A549 (cell line): Measurements from ENCODE around the gene MYBPHL. TPM values are rescaled to one million over a fixed set of nuclear protein-coding genes. Genes with fewer than 3 reads are reported as not detected.

Experiments
- ATAC-seq, 2 experiments: fragments of 200-7000 bp in 1 of 2; fragments of >200 bp in 1 of 2; cut with Nextera tagmentation in 1 of 2; cut with Tn5 transposase in 1 of 2; 3 replicates each; pipeline versions ENCODE4 v1.8.0 to v1.9.1; 2018 to 2020; ENCODE audit warnings: mild to moderate bottlenecking in 1 of 2, moderate library complexity in 1 of 2
- CTCF ChIA-PET: fragments of 300-600 bp; sonication (Branson Sonifier 250); formaldehyde crosslinking; extraction: SDS; loops from one replicate; lab custom pipeline; 2021; ENCODE audit warnings: antibody characterized with exemption, inconsistent platforms; lab: Yijun Ruan, JAX
- POLR2A ChIA-PET: fragments of 350-600 bp; formaldehyde crosslinking; extraction: SDS; loops from one replicate; lab custom pipeline; 2021; ENCODE audit warnings: antibody characterized with exemption, inconsistent platforms; lab: Yijun Ruan, JAX
- DNase-seq, 2 experiments: peaks; one replicate each; pipeline versions ENCODE4 v3.0.0 to v3.0.0-alpha.2; 2011 to 2016; ENCODE audit warnings: low read depth in 1 of 2, low spot score in 1 of 2
- FAIRE-seq: peaks from 2 replicates; lab custom pipeline; 2011; peaks lifted over from hg19 to GRCh38; lab: Jason Lieb, UNC
- H3K27ac ChIP-seq, 2 experiments: fragments of >200 bp; sonication (Bioruptor Twin); formaldehyde crosslinking; 3 replicates each; pipeline ENCODE4 v1.5.1; 2016 to 2017
- H3K4me1 ChIP-seq: fragments of >200 bp; sonication (Bioruptor Twin); formaldehyde crosslinking; 3 replicates; pipeline ENCODE4 v1.6.1; 2016
- H3K4me2 ChIP-seq: fragments of >200 bp; sonication (Bioruptor Twin); formaldehyde crosslinking; 3 replicates; pipeline ENCODE4 v1.6.1; 2016
- H3K4me3 ChIP-seq: fragments of >200 bp; sonication (Bioruptor Twin); formaldehyde crosslinking; 3 replicates; pipeline ENCODE4 v1.5.1; 2016
- H3K9me3 ChIP-seq: fragments of >200 bp; sonication (Bioruptor Twin); formaldehyde crosslinking; 3 replicates; pipeline ENCODE4 v1.6.1; 2016
- CBX2 ChIP-seq: fragments of 200-600 bp; sonication (generic); IDR thresholded peaks from 2 replicates; pipeline ENCODE4 v1.6.1; 2016; ENCODE audit warnings: low read depth, mild to moderate bottlenecking, borderline replicate concordance
- CBX8 ChIP-seq: fragments of 200-600 bp; sonication (generic); IDR thresholded peaks from 2 replicates; pipeline ENCODE4 v1.6.1; 2016
- CHD2 ChIP-seq: fragments of 150-350 bp; IDR thresholded peaks from 2 replicates; pipeline ENCODE4 v1.6.1; 2014; ENCODE audit warnings: low read length; ENCODE audit not compliant: partially characterized antibody
- CHD4 ChIP-seq: fragments of 200-600 bp; sonication (generic); IDR thresholded peaks from 2 replicates; pipeline ENCODE4 v1.6.1; 2016; ENCODE audit warnings: antibody characterized with exemption, mild to moderate bottlenecking, borderline replicate concordance
- EHF ChIP-seq: fragments of 250-450 bp; sonication (Bioruptor Pico); IDR thresholded peaks from 2 replicates; pipeline ENCODE4 v1.5.0; 2020; ENCODE audit warnings: mild to moderate bottlenecking
- FOSB ChIP-seq: fragments of 250-450 bp; sonication (Bioruptor Pico); IDR thresholded peaks from 2 replicates; pipeline ENCODE4 v1.5.0; 2020; ENCODE audit warnings: mild to moderate bottlenecking, moderate library complexity
- FOSL2 ChIP-seq, 2 experiments: fragments of 450-650 bp in 1 of 2; fragments of >200 bp in 1 of 2; sonication (Bioruptor Twin) in 1 of 2; formaldehyde crosslinking; IDR thresholded peaks; 2 replicates each; pipeline versions ENCODE4 v1.5.0 to v1.6.1; 2016 to 2020; ENCODE audit warnings: mild to moderate bottlenecking in 1 of 2, moderate library complexity in 1 of 2
- HES2 ChIP-seq: fragments of >200 bp; sonication (Bioruptor Twin); formaldehyde crosslinking; IDR thresholded peaks from 2 replicates; pipeline ENCODE4 v1.6.1; 2016
- HMGXB4 ChIP-seq: fragments of 250-450 bp; sonication (Bioruptor Pico); IDR thresholded peaks from 2 replicates; pipeline ENCODE4 v1.5.0; 2021; ENCODE audit warnings: mild to moderate bottlenecking, moderate library complexity, borderline replicate concordance
- HOXA7 ChIP-seq: fragments of 250-450 bp; sonication (Bioruptor Pico); IDR thresholded peaks from 2 replicates; pipeline ENCODE4 v1.5.0; 2020; ENCODE audit warnings: mild to moderate bottlenecking, moderate library complexity
- MAFK ChIP-seq: fragments of 450-650 bp; IDR thresholded peaks from 2 replicates; pipeline ENCODE4 v1.6.1; 2014; ENCODE audit not compliant: partially characterized antibody
- NFE2L2 ChIP-seq: fragments of 150-350 bp; conservative IDR thresholded peaks from 2 replicates; pipeline ENCODE4 v1.6.1; 2014; ENCODE audit warnings: low read length
- PBX3 ChIP-seq: IDR thresholded peaks from 2 replicates; pipeline ENCODE4 v1.6.1; 2012
- PHF8 ChIP-seq: fragments of 200-600 bp; sonication (generic); IDR thresholded peaks from 2 replicates; pipeline ENCODE4 v1.6.1; 2016; ENCODE audit warnings: low read depth, mild to moderate bottlenecking, antibody characterized with exemption, moderate library complexity, borderline replicate concordance
- POLR2AphosphoS2 ChIP-seq: conservative IDR thresholded peaks from 2 replicates; pipeline ENCODE4 v1.6.1; 2012; ENCODE audit warnings: low read length, improper control_type of control experiment, inconsistent platforms
- RFX5 ChIP-seq: fragments of 450-650 bp; IDR thresholded peaks from 2 replicates; pipeline ENCODE4 v1.7.1; 2014; ENCODE audit warnings: antibody characterized with exemption, mild to moderate bottlenecking, moderate library complexity
- RNF2 ChIP-seq: fragments of 200-600 bp; sonication (generic); IDR thresholded peaks from 2 replicates; pipeline ENCODE4 v1.6.1; 2016; ENCODE audit warnings: low read depth, mild to moderate bottlenecking, antibody characterized with exemption, moderate library complexity, borderline replicate concordance
- TFCP2L1 ChIP-seq: fragments of 250-450 bp; sonication (Bioruptor Pico); IDR thresholded peaks from 2 replicates; pipeline ENCODE4 v1.5.0; 2021; ENCODE audit warnings: mild to moderate bottlenecking
- USF2 ChIP-seq: fragments of 450-650 bp; IDR thresholded peaks from 2 replicates; pipeline ENCODE4 v1.6.1; 2014; ENCODE audit warnings: antibody characterized with exemption
- ZNF302 ChIP-seq: fragments of 250-450 bp; sonication (Bioruptor Pico); IDR thresholded peaks from 2 replicates; pipeline ENCODE4 v1.9.0; 2021; ENCODE audit warnings: inconsistent platforms, mild to moderate bottlenecking, moderate library complexity
- ZSCAN20 ChIP-seq: fragments of 250-450 bp; sonication (Bioruptor Pico); IDR thresholded peaks from 2 replicates; pipeline ENCODE4 v1.8.0; 2022; ENCODE audit warnings: mild to moderate bottlenecking, moderate library complexity
- WGBS: methylation state at CpG from one replicate; pipeline ENCODE4 v1.1.6; 2017; ENCODE audit errors: missing lambda C conversion rate; 5-methylcytosine and 5-hydroxymethylcytosine counted together
- polyA plus RNA-seq, 4 experiments: library from polyadenylated mRNA; depleted of rRNA in 3 of 4; stranded (reverse); fragments of >200 nt; fragmentation: RNase III in 1 of 4; extraction: RNeasy Plus Mini Kit Qiagen cat#74134 plus additional on column Dnase treatment in 1 of 4; gene quantifications; 2 replicates in 3 of 4; 3 replicates in 1 of 4; pipeline ENCODE4 v1.2.3, GENCODE V29; 2011 to 2017

MYBPHL gene
- polyA plus RNA-seq, 2 of the 4 experiments (the other 2 are of a cell fraction), result not detected

DNA sequence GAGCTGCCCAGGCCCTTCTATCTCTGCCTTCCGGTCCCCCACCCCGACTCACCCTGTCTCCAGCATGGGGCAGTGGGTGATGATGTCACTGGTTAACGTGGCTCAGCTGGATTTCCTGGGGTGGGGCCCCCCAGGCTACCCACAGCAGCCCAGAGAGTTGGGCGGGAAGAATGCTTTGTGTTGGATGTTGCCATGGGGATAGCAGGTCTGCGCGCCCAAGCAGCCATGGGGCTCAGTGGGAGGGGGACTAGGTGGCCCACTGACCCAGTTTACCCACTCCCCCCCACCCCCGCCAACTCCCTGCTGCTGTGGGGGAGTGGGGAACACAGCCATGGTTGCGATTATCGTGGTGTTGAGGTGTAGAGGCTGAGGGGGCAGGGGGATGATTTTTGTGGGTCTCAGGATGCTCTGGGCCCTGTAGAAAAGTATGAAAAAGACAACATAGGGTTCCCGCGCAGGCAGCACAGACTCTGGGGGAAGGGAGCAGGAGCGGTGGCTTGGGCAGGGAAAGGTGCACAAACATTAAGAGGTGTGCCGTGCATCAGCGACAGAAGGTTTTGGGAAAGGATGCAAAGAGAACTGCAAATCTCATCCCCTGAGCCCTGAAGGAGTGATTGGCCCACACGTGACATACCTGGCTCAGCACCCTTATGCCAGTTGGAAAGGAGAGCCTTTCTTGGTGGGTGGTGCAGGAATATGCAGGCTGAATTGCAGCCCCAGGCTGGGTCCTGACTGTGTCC, 49.0 kb downstream of the MYBPHL start:
- FAIRE-seq, result no peak
- no peak for ATAC-seq
- no peak for TF ChIP-seq CHD2
- Histone ChIP-seq H3K9me3 (no peaks in the 10 kb centered on the region), H3K4me3 (no peak overlapping the region), H3K4me2 (no peak overlapping the region), H3K27ac (no peak overlapping the region), H3K4me1 (peaks cover 15% of the 10 kb centered on the region)
- CTCF ChIA-PET, result interaction anchor here (0.9 to 1.0 kb wide), 2 partner anchors 18 to 142 kb away, joined by 3 to 4 read pairs; no protein-coding TSS in a partner anchor
- 77% methylated on average over 12 of the region's 15 CpGs for WGBS
- POLR2A ChIA-PET, result no interaction called here
- DNase-seq, result no peak

- Histone ChIP-seq H3K4me1 (peaks cover 15% of the 10 kb centered on the region), H3K9me3 (no peaks in the 10 kb centered on the region), H3K4me2 (no peak overlapping the region), H3K4me3 (no peak overlapping the region), H3K27ac (no peak overlapping the region)
- CTCF ChIA-PET, result interaction anchor here (0.9 to 1.0 kb wide), 2 partner anchors 18 to 142 kb away, joined by 3 to 4 read pairs; no protein-coding TSS in a partner anchor
- ATAC-seq (no peak), DNase-seq (no peak), FAIRE-seq (no peak)
- no peak for TF ChIP-seq CBX8
- TF ChIP-seq TFCP2L1, result no peak
- TF ChIP-seq USF2, result no peak
- WGBS, result 83% methylated on average over 5 of the region's 5 CpGs
- POLR2A ChIA-PET, result no interaction called here
Observed at GRCh38 chr1:109256971-109257681, 49.7 kb downstream of the MYBPHL start.

DNA sequence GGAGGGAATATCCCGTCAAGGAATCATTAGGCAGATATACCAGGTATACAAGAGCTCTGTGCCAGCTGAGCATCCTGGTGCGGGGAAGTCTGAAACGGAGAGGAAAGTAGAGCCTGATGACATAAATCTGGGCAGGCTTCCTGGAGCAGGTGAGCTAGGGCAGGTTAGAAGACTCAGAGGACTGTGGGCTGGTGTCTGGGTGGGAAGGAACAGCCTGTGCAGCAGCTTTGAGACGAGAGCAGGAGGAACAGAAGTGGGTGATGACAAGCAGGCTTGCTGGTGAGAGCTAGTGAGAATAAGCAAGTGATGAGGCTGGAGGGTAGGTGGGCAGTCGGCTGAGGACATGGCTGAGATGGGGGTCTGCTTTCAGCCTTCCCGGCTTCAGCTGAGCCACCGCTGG, 50.7 kb downstream of the MYBPHL start:
- 73% methylated on average over 7 of the region's 7 CpGs for WGBS
- H3K4me3 ChIP-seq, result no peak overlapping the region
- POLR2A ChIA-PET, result no interaction called here
- no peak for DNase-seq
- no peak for FAIRE-seq
- H3K9me3 ChIP-seq, result no peaks in the 10 kb centered on the region
- H3K4me1 ChIP-seq, result peaks cover 15% of the 10 kb centered on the region
- CTCF ChIA-PET, result interaction anchor here (1.7 kb wide), 1 partner anchor 276 kb away, joined by 4 read pairs; no protein-coding TSS in a partner anchor
- ATAC-seq, result no peak
- no peak for TF ChIP-seq FOSB (CRISPR knock-in tag)
- no peak for TF ChIP-seq HMGXB4 (CRISPR knock-in tag)
- no peak for TF ChIP-seq PBX3
- H3K27ac ChIP-seq, result no peak overlapping the region
- no peak overlapping the region for H3K4me2 ChIP-seq

DNA sequence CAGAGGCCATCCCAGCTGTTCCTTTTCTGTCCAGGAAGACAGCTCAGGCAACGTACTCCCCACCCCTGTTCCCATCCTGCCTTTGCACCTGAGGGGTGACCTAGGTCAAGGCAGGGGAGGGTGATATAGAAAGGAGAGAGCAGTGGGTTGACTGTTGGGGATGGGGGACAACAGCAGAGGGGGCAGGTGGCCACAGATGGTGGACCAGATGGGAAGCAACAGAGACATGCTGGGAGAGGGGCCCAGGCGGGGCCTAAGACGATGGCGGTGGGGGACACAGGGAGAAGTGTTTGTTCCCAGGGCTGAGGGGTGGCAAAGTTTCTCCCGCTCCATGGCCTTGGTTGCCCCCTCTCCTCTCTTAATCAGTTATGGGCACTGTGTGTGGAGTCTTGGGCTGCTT, 51.1 kb downstream of the MYBPHL start:
- DNase-seq, result no peak
- no peaks in the 10 kb centered on the region for H3K9me3 ChIP-seq
- POLR2A ChIA-PET, result no interaction called here
- CTCF ChIA-PET, result interaction anchor here (0.5 to 4.6 kb wide), 5 partner anchors 8 to 773 kb away, joined by 3 to 29 read pairs (median 4); partner anchors contain the start of gene SORT1
- ATAC-seq, result no peak
- no peak overlapping the region for H3K4me3 ChIP-seq
- no peak for TF ChIP-seq NFE2L2
- TF ChIP-seq RNF2, result no peak
- TF ChIP-seq HOXA7 (CRISPR knock-in tag), result no peak
- TF ChIP-seq ZNF302 (CRISPR knock-in tag), result no peak
- TF ChIP-seq HES2, result no peak
- no peak for TF ChIP-seq ZSCAN20 (CRISPR knock-in tag)
- TF ChIP-seq MAFK, result no peak
- no peak for TF ChIP-seq CBX8
- TF ChIP-seq FOSL2 (IDR thresholded peaks at IDR 0.05), result no peak
- TF ChIP-seq FOSL2 (CRISPR knock-in tag; IDR thresholded peaks at IDR 0.05), result no peak
- TF ChIP-seq PHF8, result no peak
- TF ChIP-seq TFCP2L1, result no peak
- TF ChIP-seq EHF (CRISPR knock-in tag), result no peak
- TF ChIP-seq POLR2AphosphoS2, result no peak
- TF ChIP-seq CHD4, result no peak
- no peak for TF ChIP-seq RFX5
- TF ChIP-seq USF2, result no peak
- no peak for TF ChIP-seq CBX2
- no peak overlapping the region for H3K27ac ChIP-seq
- 90% methylated on average over 5 of the region's 5 CpGs for WGBS
- peaks cover 15% of the 10 kb centered on the region for H3K4me1 ChIP-seq
- H3K4me2 ChIP-seq, result no peak overlapping the region
- no peak for FAIRE-seq
